Skeletal muscle satellite cell (primary cell): Measurements from ENCODE around the gene FBXO2.
"Not testable (repeated sequence)": the region's sequence is repeated elsewhere in the genome, so short reads cannot be mapped to it uniquely, and the experiment has no call there.

Experiments used
- H3K27me3 ChIP-seq: 2 replicates; pipeline ENCODE4 v1.7.0; 2013; ENCODE audit warnings: low read length; ENCODE audit not compliant: control insufficient read depth, insufficient read depth
- H3K36me3 ChIP-seq: 2 replicates; pipeline ENCODE4 v1.7.0; 2013; ENCODE audit warnings: mild to moderate bottlenecking, control low read depth, low read length; ENCODE audit not compliant: insufficient read depth
- H3K4me1 ChIP-seq: 2 replicates; pipeline ENCODE4 v1.7.0; 2013; ENCODE audit warnings: low read length; ENCODE audit not compliant: control insufficient read depth, insufficient read depth
- H3K4me2 ChIP-seq: 2 replicates; pipeline ENCODE4 v1.7.0; 2013; ENCODE audit warnings: mild to moderate bottlenecking, low read length
- H3K4me3 ChIP-seq: 2 replicates; pipeline ENCODE4 v1.7.0; 2013; ENCODE audit warnings: low read length
- H3K9ac ChIP-seq: 2 replicates; pipeline ENCODE4 v1.7.0; 2013; ENCODE audit warnings: mild to moderate bottlenecking, low read depth, low read length, moderate library complexity
- H3K9me3 ChIP-seq: replicated peaks from 2 replicates; pipeline ENCODE4 v1.7.0; 2013; ENCODE audit warnings: mild to moderate bottlenecking, control low read depth, low read length

Gene FBXO2

DNA sequence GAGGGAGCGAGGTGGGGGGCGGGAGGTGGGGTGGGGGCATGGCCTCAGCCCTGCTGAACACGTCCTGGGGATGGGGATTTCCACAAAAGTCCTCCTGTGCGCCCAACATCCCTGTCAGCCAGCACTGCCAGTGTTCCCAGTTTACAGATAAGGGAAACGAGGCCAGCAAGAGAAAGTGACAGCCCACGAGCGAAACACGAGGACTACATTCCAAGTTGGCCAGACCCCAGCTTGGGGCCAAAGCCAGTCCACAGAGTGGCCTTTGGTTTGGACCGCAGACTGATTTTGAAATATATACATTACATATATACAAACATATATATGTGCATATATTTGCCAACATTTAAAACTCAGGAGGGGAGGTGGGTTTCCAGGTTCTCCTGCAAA is 5.0 kb downstream of the FBXO2 start:
- H3K36me3 ChIP-seq: no peaks in the 10 kb centered on the region
- H3K9ac ChIP-seq: no peak overlapping the region
- peaks cover 33% of the 10 kb centered on the region for H3K27me3 ChIP-seq
- H3K4me1 ChIP-seq: peaks cover 4% of the 10 kb centered on the region
- no peak overlapping the region for H3K4me2 ChIP-seq
- H3K4me3 ChIP-seq: no peak overlapping the region
- no peaks in the 10 kb centered on the region for H3K9me3 ChIP-seq

GRCh38 chr1:11648732-11649158 is 5.5 kb downstream of the FBXO2 start:
- H3K4me1 ChIP-seq: peaks cover 4% of the 10 kb centered on the region
- no peaks in the 10 kb centered on the region for H3K36me3 ChIP-seq
- peak overlapping the region; percentile 35 for H3K4me2 ChIP-seq
- no peaks in the 10 kb centered on the region for H3K9me3 ChIP-seq
- H3K9ac ChIP-seq: no peak overlapping the region
- H3K4me3 ChIP-seq: no peak overlapping the region
- peaks cover 34% of the 10 kb centered on the region for H3K27me3 ChIP-seq

GRCh38 chr1:11648039-11648438 is 6.2 kb downstream of the FBXO2 start:
- H3K4me1 ChIP-seq: peaks cover 4% of the 10 kb centered on the region
- H3K4me3 ChIP-seq: no peak overlapping the region
- H3K36me3 ChIP-seq: no peaks in the 10 kb centered on the region
- no peaks in the 10 kb centered on the region for H3K9me3 ChIP-seq
- no peak overlapping the region for H3K9ac ChIP-seq
- peaks cover 36% of the 10 kb centered on the region for H3K27me3 ChIP-seq
- H3K4me2 ChIP-seq: no peak overlapping the region

DNA sequence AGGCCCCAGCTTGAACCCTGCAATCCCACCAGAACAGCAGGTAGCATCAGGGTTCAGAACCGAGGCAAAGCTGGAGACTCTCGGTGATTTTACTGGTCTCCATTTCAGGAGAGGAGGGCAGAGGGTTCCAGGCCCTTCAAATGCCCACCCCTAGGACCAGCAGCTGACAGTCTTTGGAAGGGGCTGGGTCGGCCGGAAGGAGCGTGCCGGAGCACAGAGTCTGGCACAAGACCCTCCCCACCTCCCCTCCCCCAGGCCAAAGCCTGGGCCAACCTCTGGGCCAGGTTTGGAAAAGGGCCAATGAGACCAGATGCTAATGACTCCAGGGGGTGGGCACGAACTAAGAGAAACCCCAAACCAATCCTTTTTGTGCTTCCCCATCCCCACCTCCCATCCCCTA is 6.9 kb downstream of the FBXO2 start:
- Histone ChIP-seq H3K36me3 (no peaks in the 10 kb centered on the region), H3K9me3 (no peaks in the 10 kb centered on the region), H3K4me2 (no peak overlapping the region), H3K9ac (no peak overlapping the region), H3K4me3 (no peak overlapping the region), H3K27me3 (peaks cover 36% of the 10 kb centered on the region), H3K4me1 (peaks cover 4% of the 10 kb centered on the region)

- Histone ChIP-seq H3K4me3 (no peak overlapping the region), H3K9ac (no peak overlapping the region), H3K4me1 (peaks cover 4% of the 10 kb centered on the region), H3K27me3 (peaks cover 44% of the 10 kb centered on the region), H3K4me2 (no peak overlapping the region), H3K9me3 (no peaks in the 10 kb centered on the region), H3K36me3 (no peaks in the 10 kb centered on the region)
These were observed 7.9 kb downstream of the FBXO2 start for GRCh38 chr1:11646317-11646716.

GRCh38 chr1:11645670-11646265 is 8.5 kb downstream of the FBXO2 start:
- Histone ChIP-seq H3K4me1 (peaks cover 4% of the 10 kb centered on the region), H3K4me3 (no peak overlapping the region), H3K27me3 (peaks cover 41% of the 10 kb centered on the region), H3K36me3 (no peaks in the 10 kb centered on the region), H3K9me3 (no peaks in the 10 kb centered on the region), H3K4me2 (no peak overlapping the region), H3K9ac (no peak overlapping the region)

DNA sequence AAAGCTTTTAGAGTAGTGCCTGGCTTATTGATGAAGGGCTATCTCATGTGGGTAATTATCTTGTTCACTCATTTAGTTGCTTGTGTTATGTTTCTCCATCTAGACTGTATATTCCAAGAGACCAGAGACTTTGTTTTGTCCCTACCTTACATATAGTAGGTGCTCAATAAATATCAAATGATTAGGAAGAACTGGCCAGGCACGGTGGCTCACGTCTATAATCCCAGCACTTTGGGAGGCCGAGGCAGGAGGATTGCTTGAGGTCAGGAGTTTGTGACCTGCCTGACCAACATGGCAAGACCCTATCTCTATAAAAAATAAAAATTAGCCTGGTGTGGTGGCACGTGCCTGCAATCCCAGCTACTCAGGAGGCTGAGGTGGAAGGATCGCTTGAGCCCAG is 9.0 kb downstream of the FBXO2 start:
- no peak overlapping the region for H3K4me2 ChIP-seq

GRCh38 chr1:11643782-11644181 is 10.4 kb downstream of the FBXO2 start:
- no peak overlapping the region for H3K4me3 ChIP-seq
- H3K9ac ChIP-seq: no peak overlapping the region
- no peak overlapping the region for H3K4me2 ChIP-seq
- H3K27me3 ChIP-seq: peaks cover 44% of the 10 kb centered on the region
- H3K36me3 ChIP-seq: no peaks in the 10 kb centered on the region
- H3K4me1 ChIP-seq: no peaks in the 10 kb centered on the region
- no peaks in the 10 kb centered on the region for H3K9me3 ChIP-seq

More for the DNA sequence above, 9.0 kb downstream of the FBXO2 start:
- Histone ChIP-seq H3K9ac (no peak overlapping the region), H3K27me3 (peaks cover 44% of the 10 kb centered on the region), H3K4me3 (no peak overlapping the region), H3K9me3 (no peaks in the 10 kb centered on the region), H3K36me3 (no peaks in the 10 kb centered on the region), H3K4me1 (peaks cover 2% of the 10 kb centered on the region)

DNA sequence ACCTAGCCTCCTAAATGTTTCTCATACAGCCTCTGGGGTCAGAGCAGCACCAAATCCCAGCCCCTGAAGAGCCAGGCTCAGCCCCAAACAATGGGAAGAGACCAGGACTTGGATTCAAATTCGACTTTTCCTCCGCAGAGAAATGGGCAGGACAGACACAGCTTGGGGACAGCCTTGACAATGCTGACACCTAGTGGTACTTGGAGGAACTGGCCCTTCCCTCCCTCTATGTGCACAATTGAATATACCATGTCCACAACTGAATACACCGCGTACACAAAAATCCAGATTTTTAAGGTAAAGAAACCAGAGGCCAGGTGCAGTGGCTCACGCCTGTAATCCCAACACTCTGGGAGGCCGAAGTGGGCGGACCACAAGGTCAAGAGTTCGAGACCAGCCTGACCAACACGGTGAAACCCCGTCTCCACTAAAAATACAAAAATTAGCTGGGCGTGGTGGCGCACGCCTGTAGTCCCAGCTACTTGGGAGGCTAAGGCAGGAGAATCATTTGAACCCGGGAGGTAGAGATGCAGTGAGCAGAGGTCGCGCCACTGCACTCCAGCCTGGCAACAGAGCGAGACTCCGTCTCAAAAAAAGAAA is 11.7 kb downstream of the FBXO2 start:
- H3K4me1 ChIP-seq, H3K36me3 ChIP-seq, H3K4me3 ChIP-seq, H3K4me2 ChIP-seq, H3K9ac ChIP-seq, H3K9me3 ChIP-seq: not testable (repeated sequence)
- H3K27me3 ChIP-seq: peaks cover 40% of the 10 kb centered on the region

DNA sequence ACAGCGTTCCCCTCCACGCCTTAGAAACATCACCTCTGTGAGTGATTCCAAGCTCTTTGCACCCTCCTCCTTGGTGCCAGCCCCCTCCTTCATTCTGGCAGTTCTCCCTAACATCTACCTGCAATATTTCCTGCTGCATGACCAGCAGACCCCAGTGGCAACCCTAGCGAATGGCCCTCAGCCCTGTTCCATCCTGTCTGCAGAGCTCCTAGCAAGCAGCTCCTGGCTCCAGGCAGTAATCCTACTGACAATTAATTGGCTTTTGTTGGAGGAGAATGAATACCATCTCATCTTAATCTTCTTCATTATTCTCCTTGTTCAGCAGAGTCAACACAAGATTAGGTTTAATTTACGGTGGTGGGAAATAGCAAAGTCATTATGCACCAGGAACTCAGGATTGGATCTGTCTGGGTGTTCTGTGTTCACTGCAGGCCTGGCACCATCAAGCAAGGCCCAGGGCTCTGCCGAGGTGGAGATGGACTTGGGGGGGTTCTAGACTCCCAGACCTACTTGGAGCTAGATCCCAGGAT is 12.4 kb downstream of the FBXO2 start:
- Histone ChIP-seq H3K4me2 (no peak overlapping the region), H3K4me3 (no peak overlapping the region), H3K9me3 (no peaks in the 10 kb centered on the region), H3K9ac (no peak overlapping the region), H3K36me3 (no peaks in the 10 kb centered on the region), H3K4me1 (no peaks in the 10 kb centered on the region), H3K27me3 (peaks cover 43% of the 10 kb centered on the region)

GRCh38 chr1:11640944-11641343 is 13.3 kb downstream of the FBXO2 start:
- H3K9me3 ChIP-seq: no peaks in the 10 kb centered on the region
- H3K4me1 ChIP-seq: no peaks in the 10 kb centered on the region
- H3K27me3 ChIP-seq: peaks cover 41% of the 10 kb centered on the region
- no peak overlapping the region for H3K9ac ChIP-seq
- no peak overlapping the region for H3K4me3 ChIP-seq
- H3K4me2 ChIP-seq: no peak overlapping the region
- H3K36me3 ChIP-seq: no peaks in the 10 kb centered on the region

GRCh38 chr1:11640101-11640500 is 14.1 kb downstream of the FBXO2 start:
- H3K4me1 ChIP-seq: no peaks in the 10 kb centered on the region
- H3K4me2 ChIP-seq: no peak overlapping the region
- peaks cover 40% of the 10 kb centered on the region for H3K27me3 ChIP-seq
- H3K9me3 ChIP-seq: no peaks in the 10 kb centered on the region
- no peak overlapping the region for H3K4me3 ChIP-seq
- no peaks in the 10 kb centered on the region for H3K36me3 ChIP-seq
- H3K9ac ChIP-seq: no peak overlapping the region
